ENCODE data around the gene MCF2L.

Gene MCF2L

DNA sequence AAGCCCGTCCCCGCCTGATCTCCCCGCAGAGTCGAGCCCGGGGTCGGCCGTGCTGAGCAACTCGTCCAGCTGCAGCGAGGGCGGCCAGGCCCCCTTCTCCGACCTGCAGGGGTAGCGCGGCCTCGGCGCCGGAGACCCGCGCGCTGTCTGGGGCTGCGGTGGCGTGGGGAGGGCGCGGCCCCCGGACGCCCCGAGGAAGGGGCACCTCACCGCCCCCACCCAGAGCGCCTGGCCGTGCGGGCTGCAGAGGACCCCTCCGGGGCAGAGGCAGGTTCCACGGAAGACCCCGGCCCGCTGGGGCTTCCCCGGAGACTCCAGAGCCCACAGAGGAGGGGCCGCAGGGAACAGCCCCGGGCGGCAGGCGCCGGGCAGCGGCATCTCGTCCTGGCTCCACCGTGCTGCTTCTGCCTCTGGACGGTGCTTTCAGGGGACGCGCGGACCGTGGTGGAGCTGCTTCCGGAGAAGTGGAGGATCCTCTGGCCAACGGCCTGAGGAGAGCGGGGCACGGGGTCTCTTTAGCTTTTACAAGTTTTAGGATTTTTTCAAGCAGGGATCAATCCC, 127.8 kb downstream of the MCF2L start:
- no peak overlapping the region for H3K27ac ChIP-seq (ENCODE audit: low read length)
- H3K79me2 ChIP-seq (ENCODE audit: low read length): no peaks in the 10 kb centered on the region
- H3K4me3 ChIP-seq (ENCODE audit: low read length): no peak overlapping the region
- DNase-seq: no peak
- no peak overlapping the region for H3K4me2 ChIP-seq (ENCODE audit: low read depth, low read length)
- peaks cover 98% of the 10 kb centered on the region for H3K27me3 ChIP-seq (replicated peaks; ENCODE audit: insufficient read depth, low read length)
- no peak for TF ChIP-seq EZH2 (optimal IDR thresholded peaks at IDR 0.05; ENCODE audit: low read depth, low read length)
- no peak for TF ChIP-seq EZH2phosphoT487 (IDR thresholded peaks at IDR 0.05; ENCODE audit: low read length)
- TF ChIP-seq, protein P1, sequence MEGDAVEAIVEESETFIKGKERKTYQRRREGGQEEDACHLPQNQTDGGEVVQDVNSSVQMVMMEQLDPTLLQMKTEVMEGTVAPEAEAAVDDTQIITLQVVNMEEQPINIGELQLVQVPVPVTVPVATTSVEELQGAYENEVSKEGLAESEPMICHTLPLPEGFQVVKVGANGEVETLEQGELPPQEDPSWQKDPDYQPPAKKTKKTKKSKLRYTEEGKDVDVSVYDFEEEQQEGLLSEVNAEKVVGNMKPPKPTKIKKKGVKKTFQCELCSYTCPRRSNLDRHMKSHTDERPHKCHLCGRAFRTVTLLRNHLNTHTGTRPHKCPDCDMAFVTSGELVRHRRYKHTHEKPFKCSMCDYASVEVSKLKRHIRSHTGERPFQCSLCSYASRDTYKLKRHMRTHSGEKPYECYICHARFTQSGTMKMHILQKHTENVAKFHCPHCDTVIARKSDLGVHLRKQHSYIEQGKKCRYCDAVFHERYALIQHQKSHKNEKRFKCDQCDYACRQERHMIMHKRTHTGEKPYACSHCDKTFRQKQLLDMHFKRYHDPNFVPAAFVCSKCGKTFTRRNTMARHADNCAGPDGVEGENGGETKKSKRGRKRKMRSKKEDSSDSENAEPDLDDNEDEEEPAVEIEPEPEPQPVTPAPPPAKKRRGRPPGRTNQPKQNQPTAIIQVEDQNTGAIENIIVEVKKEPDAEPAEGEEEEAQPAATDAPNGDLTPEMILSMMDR (IDR thresholded peaks at IDR 0.05; ENCODE audit: low read length): no peak
- H2AFZ ChIP-seq (ENCODE audit: low read length): no peak overlapping the region
- H3K9me2 ChIP-seq (replicated peaks; ENCODE audit: insufficient read depth, low read length): no peaks in the 10 kb centered on the region
- H3F3A ChIP-seq (ENCODE audit: insufficient read depth, low read length): no peaks in the 10 kb centered on the region
- no peaks in the 10 kb centered on the region for H4K20me1 ChIP-seq (ENCODE audit: insufficient read depth, low read length)
- no peaks in the 10 kb centered on the region for H3K36me3 ChIP-seq (replicated peaks; ENCODE audit: insufficient read depth, low read length)
- H3K4me1 ChIP-seq (ENCODE audit: low read length): no peaks in the 10 kb centered on the region
- no peaks in the 10 kb centered on the region for H3K9me3 ChIP-seq (replicated peaks; ENCODE audit: insufficient read depth, low read length)
- H3K9ac ChIP-seq (ENCODE audit: low read length): no peak overlapping the region

DNA sequence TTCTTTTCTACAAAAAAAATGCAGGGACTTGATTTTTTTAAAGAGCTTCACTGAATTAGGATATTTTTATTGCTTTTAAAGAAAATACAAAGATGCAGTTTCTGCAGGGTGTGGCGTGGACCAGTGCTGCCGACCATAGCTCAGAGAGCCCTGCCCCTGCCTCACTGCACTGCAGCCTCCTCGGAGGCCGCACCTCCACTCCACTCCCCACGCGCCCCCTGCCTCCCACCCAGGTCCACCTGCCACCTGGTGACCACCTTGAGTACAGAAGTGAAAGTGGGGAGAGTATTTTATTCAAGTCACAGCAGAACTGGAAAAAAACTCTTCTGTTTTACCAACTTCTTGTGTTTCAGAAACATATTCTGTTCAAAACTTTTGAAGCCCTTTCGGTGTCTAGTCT, 128.6 kb downstream of the MCF2L start:
- H3K4me3 ChIP-seq (ENCODE audit: low read length): no peak overlapping the region
- H3K4me1 ChIP-seq (ENCODE audit: low read length): no peaks in the 10 kb centered on the region
- H3K79me2 ChIP-seq (ENCODE audit: low read length): no peaks in the 10 kb centered on the region
- no peak overlapping the region for H3K9ac ChIP-seq (ENCODE audit: low read length)
- no peak overlapping the region for H2AFZ ChIP-seq (ENCODE audit: low read length)
- H3K4me2 ChIP-seq (ENCODE audit: low read depth, low read length): no peak overlapping the region
- H3F3A ChIP-seq (ENCODE audit: insufficient read depth, low read length): no peaks in the 10 kb centered on the region
- no peaks in the 10 kb centered on the region for H4K20me1 ChIP-seq (ENCODE audit: insufficient read depth, low read length)
- H3K27me3 ChIP-seq (replicated peaks; ENCODE audit: insufficient read depth, low read length): peaks cover 98% of the 10 kb centered on the region
- H3K9me2 ChIP-seq (replicated peaks; ENCODE audit: insufficient read depth, low read length): no peaks in the 10 kb centered on the region
- TF ChIP-seq EZH2phosphoT487 (IDR thresholded peaks at IDR 0.05; ENCODE audit: low read length) (no peak), EZH2 (optimal IDR thresholded peaks at IDR 0.05; ENCODE audit: low read depth, low read length) (no peak)
- TF ChIP-seq, protein P1 (IDR thresholded peaks at IDR 0.05; ENCODE audit: low read length): no peak
- no peaks in the 10 kb centered on the region for H3K36me3 ChIP-seq (replicated peaks; ENCODE audit: insufficient read depth, low read length)
- DNase-seq: no peak
- no peak overlapping the region for H3K27ac ChIP-seq (ENCODE audit: low read length)
- no peaks in the 10 kb centered on the region for H3K9me3 ChIP-seq (replicated peaks; ENCODE audit: insufficient read depth, low read length)

- H3K4me2 ChIP-seq (ENCODE audit: low read depth, low read length): no peak overlapping the region
- DNase-seq: no peak
- no peak overlapping the region for H2AFZ ChIP-seq (ENCODE audit: low read length)
- TF ChIP-seq EZH2 (optimal IDR thresholded peaks at IDR 0.05; ENCODE audit: low read depth, low read length): no peak
- TF ChIP-seq, protein P1 (IDR thresholded peaks at IDR 0.05; ENCODE audit: low read length): no peak
- 0 out of 2 replicates have a peak, but pooled peaks have one; percentile 16 for TF ChIP-seq EZH2phosphoT487 (IDR thresholded peaks at IDR 0.05; ENCODE audit: low read length)
- no peaks in the 10 kb centered on the region for H3F3A ChIP-seq (ENCODE audit: insufficient read depth, low read length)
- no peaks in the 10 kb centered on the region for H3K9me2 ChIP-seq (replicated peaks; ENCODE audit: insufficient read depth, low read length)
- H3K9ac ChIP-seq (ENCODE audit: low read length): no peak overlapping the region
- H3K4me3 ChIP-seq (ENCODE audit: low read length): no peak overlapping the region
- no peak overlapping the region for H3K27ac ChIP-seq (ENCODE audit: low read length)
- H3K4me1 ChIP-seq (ENCODE audit: low read length): no peaks in the 10 kb centered on the region
- no peaks in the 10 kb centered on the region for H3K79me2 ChIP-seq (ENCODE audit: low read length)
- H3K9me3 ChIP-seq (replicated peaks; ENCODE audit: insufficient read depth, low read length): no peaks in the 10 kb centered on the region
- no peaks in the 10 kb centered on the region for H4K20me1 ChIP-seq (ENCODE audit: insufficient read depth, low read length)
- H3K36me3 ChIP-seq (replicated peaks; ENCODE audit: insufficient read depth, low read length): no peaks in the 10 kb centered on the region
- H3K27me3 ChIP-seq (replicated peaks; ENCODE audit: insufficient read depth, low read length): peaks cover 98% of the 10 kb centered on the region
Measured at GRCh38 chr13:113098162-113098732, 129.2 kb downstream of the MCF2L start.
